Activated T-helper 9 cell treated with anti-CD3 and anti-CD28 coated beads, Interleukin-2, amount 50 U/mL, for 16 hours (primary cell): ENCODE data around the gene CERS1.

ENCODE experiments used
- DNase-seq: peaks from one replicate; pipeline ENCODE4 v3.0.0-alpha.2; 2020; ENCODE audit warnings: low read depth

Gene CERS1

GRCh38 chr19:18856385-18857126 is 39.4 kb downstream of the CERS1 start:
- no peak for DNase-seq

GRCh38 chr19:18855647-18856384 is 40.1 kb downstream of the CERS1 start:
- DNase-seq, result no peak

- no peak for DNase-seq
These were observed 41.0 kb downstream of the CERS1 start for GRCh38 chr19:18854982-18855381.

DNA sequence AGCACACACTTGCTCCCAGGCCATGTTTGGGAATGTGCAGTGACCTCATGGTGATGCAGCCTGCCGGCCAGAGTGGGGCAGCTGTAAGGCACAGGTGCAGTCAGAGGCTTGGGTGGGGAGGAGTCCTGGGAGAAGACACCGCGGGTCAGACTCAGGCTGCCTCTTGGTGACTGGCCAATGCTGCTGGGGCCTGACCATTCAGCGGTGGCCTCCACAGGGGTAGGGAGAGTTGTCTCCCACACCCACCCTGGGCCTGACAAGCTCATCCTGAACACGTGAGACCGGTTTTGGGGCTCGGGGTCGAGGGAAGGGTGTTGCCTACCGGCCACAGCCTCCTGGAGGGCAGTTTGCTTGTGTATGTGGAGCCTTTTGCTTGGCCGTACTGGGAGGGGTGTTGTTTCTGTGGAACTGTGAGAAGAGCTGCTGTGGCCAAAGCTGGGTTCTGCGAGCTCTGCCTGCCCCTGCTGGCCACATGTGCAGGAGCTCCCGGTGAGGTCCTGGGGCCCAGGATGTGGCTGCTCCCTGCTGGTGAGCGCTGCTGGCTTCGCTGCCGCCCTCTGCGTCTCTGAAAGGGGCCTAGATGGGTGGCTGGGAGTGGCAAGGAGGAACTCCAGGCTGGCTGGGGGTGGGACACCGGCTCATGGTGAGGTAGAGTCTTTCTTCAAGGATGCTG is 42.1 kb downstream of the CERS1 start:
- no peak for DNase-seq

DNA sequence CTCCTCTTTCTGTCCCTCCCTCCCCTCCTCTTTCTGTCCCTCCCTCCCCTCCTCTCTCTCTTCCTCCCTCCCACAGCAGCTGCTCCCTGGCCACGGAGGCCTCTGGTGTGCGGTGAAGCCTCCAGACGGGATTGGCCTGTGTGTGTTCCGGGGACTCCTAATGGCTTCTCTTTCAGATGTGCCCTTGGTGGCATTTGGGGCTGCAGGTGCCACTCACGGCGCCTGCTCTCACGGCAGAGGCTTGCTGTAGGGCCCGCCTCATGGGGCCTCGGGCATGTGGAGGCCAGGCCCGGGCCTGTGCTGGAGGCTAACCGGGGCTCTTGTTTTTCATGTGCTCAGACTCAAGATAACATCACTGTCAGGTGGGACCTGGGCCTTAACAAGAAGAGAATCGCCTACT is 43.3 kb downstream of the CERS1 start:
- no peak for DNase-seq

- DNase-seq, result no peak
These were observed 44.2 kb downstream of the CERS1 start for GRCh38 chr19:18851673-18852325.

DNA sequence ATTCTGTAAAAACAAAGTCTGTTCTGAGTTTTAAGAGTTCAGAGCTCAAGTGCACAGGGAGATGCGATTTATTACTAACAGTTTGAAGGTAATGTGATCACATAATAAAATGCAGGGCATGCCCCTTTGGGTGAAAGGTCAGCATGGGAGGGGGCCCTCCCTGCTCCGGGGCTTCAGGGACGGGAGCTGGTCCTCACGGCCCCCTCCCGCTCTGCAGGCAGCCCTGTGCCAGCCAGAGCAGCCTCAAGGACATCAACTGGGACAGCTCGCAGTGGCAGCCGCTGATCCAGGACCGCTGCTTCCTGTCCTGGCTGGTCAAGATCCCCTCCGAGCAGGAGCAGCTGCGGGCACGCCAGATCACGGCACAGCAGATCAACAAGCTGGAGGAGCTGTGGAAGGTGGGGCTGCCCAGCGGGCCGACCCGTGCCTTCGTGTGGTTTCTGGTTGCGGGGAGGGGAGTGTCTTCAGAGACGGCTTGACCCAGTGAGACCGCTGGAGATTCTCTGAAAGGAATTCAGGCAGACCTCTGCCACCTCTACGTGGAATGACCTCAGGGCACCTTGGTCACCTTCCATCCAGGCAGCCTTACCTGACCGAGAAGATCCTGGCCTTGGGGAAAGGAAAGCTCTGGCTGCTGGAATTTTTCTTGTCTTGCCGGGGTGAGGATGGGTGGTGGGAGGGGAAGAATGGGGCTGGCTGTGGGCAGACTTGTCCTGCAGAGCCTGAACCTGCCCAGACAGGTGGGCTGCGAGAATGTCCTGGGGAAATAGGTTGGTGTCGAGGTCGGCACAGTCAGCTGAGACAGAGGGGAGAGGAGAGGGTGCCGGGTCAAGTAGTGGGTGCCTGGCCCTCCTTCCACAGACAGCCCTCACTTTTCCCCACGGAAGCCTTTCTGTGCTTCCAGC is 45.2 kb downstream of the CERS1 start:
- DNase-seq, result no peak

- no peak for DNase-seq
These were observed 46.0 kb downstream of the CERS1 start for GRCh38 chr19:18849838-18850400.

- no peak for DNase-seq
These were observed 46.9 kb downstream of the CERS1 start for GRCh38 chr19:18848878-18849661.

DNA sequence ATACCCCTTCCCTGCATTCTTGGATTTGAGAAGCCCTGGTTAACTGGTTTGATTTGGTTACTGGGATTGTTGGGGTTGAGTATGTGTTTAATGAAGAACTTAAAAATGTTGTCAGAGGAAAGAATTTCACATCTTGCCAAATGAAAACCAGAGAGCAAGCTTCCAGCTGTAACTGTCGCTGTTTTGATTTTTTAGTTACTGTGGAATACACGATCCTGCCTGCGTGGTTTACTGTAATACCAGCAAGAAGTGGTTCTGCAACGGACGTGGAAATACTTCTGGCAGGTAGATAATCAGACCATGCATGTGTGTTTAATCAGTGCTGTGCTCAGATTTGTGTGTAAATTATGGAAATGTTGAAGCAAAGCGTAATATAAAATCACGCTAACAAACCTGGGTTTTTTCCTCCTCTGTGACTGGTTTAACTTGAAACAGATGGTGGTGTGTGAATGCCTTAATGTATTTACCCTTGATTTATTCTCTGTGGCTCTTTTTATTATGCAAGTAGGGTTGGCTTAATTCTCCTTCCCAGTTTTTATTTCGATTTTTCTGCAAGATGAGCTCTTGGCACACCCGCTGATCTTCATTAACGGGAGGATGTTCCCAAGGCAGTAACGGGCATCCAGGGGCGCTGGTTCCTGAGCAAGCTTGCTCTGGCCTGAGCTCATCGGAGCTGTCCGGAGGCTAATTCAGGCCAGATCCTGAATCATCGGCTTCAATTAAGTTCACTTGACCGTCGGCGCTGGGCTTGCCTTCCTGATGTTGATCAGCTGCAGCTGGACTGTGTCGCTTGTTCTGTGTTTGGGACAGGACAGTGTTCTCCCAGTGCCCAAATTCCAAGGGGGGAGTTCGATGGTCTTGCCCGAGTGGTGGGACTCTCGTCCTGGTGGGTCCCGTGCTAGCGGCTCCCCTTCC is 48.2 kb downstream of the CERS1 start:
- no peak for DNase-seq

DNA sequence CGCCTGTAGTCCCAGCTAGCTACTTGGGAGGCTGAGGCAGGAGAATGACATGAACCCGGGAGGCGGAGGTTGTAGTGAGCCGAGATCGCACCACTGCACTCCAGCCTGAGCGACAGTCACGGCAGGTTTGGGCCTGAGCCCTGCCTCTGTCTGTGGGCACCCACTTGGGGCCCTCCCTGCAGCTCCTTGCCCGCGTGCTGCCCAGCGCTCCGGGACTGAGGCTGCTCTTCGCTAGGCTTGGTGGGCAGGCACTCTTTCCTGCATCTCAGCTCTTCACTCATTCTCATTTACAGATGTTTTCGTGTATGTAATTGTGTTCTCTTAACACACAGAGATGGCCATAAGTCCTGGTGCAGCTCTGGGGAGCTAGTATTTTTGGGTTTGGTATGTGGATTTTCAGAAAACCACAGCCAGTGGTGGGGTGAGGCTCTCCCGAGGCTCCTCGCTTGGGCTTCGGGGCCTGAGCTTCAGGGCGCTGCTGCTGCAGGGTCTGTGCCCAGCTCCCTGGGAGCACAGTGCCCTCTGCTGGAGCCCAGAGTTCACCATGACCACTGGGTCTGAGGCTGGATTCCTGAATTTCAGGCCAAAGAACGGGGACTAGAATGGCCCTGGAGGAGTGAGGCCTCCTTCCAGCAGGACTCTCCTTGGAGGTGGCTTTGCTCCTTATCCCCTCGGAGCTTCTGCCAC is 49.0 kb downstream of the CERS1 start:
- DNase-seq, result peak; percentile 41

- no peak for DNase-seq
These were observed 50.0 kb downstream of the CERS1 start for GRCh38 chr19:18845961-18846360.

DNA sequence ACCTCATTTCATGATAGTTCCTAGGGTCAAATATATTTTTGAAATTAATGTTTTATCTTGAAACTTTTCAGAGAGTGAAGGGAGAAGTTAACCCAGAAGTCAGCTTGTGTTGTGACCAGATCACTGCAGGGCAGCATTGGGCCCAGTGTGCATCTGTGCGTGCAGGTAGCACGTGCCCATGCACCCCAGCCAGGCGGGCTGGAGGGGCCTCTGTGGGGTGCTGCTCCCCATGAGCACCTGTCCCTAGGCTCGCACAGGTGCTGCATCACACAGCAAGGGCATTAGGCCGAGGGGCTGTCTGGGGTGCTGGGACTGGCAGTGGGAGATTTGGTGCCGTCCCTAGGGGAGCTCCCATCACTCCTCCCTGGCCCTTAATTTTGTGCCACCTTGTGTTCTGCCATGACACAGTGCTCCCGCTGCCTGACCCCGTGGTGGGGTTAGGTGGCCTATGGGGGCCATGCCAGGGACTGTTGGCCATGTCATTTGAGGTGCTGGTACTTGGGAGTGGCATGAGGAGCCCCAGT is 51.1 kb downstream of the CERS1 start:
- DNase-seq, result no peak

GRCh38 chr19:18843960-18844359 is 52.0 kb downstream of the CERS1 start:
- no peak for DNase-seq

- no peak for DNase-seq
These were observed 53.8 kb downstream of the CERS1 start for GRCh38 chr19:18842166-18842565.

GRCh38 chr19:18841400-18841799 is 54.6 kb downstream of the CERS1 start:
- no peak for DNase-seq

DNA sequence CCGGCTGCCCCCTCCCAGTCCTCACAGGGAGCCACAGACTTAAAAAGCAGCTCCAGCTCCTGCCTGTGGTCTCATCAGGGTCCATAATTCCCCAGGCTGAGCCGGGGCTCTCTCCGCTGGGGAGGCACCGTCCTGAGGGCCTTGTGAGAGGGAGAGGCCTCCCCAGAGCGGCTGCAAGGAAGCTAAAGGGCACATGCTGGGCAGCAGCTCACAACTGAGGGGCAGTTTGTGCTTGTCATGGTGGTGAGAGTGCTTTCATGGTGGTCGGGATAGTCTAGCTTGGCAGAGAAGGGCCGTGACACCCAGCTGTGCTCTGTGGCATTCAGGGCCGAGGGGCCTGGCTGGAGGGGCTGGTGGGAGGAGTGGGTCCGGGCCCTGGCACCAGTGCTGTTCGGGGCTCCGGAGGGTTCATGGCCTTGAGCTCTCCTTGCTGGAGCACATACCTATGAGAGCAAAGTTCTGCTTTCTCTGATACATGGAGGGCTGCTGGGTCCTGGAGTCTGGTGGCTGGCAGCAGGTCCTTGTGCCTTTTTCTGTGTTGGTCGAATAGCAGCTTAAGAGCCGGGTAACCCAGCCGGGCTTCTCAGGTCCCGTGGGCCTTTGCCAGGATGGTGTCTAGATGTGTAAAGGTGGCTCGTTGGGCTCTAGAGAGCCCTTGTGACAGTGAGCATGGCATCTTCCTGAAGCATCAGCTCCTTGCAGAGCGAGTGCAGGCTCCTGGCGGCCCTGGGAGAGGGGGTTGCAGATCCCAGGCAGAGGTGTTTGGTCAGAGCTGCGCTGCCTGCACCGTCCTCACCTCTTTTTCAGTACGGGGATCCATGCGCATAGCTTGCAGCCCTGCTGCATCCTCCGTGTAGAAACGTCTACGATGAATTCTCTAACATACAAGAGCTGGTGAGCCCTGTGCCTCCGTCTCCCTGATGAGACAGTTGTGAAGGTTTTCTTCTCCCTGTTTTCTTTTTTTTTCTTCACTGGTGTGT is 55.4 kb downstream of the CERS1 start:
- no peak for DNase-seq
